ENCODE results near the gene CCDC9. TPM values are rescaled to one million over a fixed set of nuclear protein-coding genes. Genes with fewer than 3 reads are reported as not detected.

Gene CCDC9
- total and polyA plus RNA-seq, 2 of the 13 experiments (the other 11 are each of a cell fraction or from before 2014, with no cell fraction given), result 2.9 to 6.3 TPM

DNA sequence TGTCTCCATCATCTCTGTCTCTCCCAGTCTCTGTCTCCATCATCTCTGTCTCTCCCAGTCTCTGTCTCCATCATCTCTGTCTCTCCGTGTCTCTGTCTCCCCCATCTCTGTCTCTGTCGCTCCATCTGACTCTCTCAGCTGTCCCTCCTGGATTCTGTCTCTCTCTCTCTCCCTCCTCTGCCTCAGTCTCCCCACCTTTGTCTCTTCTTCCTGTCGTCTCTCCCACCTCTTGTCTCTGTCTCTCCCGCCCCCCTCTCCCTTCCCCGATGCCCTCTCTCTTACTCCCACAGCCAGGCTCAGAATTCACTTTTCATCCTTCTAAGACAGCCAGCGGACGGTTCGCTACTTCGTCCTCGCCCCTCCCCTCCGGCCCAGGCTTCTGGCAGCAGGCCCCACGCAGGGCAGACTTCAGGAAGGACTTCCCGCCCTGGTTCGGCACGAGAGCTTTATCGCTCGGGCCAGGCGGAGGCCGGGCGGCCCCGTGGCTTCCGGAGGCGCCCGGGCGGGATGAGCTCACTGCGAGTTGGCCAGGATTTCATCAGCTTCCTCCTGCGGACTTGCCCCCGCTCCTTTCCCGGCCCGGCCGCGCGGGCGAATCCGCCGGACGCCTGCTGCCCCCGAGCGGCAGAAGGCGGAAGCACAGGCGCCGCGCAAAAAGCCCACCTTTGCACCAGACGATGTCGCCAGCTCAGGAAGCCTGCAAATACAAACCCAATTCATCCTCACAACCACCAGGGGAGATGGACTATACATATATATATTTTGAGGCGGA, 12.4 kb upstream of the CCDC9 start (continued):
- TF ChIP-seq, protein P1, sequence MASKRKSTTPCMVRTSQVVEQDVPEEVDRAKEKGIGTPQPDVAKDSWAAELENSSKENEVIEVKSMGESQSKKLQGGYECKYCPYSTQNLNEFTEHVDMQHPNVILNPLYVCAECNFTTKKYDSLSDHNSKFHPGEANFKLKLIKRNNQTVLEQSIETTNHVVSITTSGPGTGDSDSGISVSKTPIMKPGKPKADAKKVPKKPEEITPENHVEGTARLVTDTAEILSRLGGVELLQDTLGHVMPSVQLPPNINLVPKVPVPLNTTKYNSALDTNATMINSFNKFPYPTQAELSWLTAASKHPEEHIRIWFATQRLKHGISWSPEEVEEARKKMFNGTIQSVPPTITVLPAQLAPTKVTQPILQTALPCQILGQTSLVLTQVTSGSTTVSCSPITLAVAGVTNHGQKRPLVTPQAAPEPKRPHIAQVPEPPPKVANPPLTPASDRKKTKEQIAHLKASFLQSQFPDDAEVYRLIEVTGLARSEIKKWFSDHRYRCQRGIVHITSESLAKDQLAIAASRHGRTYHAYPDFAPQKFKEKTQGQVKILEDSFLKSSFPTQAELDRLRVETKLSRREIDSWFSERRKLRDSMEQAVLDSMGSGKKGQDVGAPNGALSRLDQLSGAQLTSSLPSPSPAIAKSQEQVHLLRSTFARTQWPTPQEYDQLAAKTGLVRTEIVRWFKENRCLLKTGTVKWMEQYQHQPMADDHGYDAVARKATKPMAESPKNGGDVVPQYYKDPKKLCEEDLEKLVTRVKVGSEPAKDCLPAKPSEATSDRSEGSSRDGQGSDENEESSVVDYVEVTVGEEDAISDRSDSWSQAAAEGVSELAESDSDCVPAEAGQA (IDR thresholded peaks at IDR 0.05; ENCODE audit: low read depth), result no peak
- TF ChIP-seq, protein P1 (CRISPR knock-in tag; IDR thresholded peaks at IDR 0.05; ENCODE audit: borderline replicate concordance), result no peak
- TF ChIP-seq HNF4G (IDR thresholded peaks at IDR 0.05; ENCODE audit: borderline replicate concordance, low read depth, low read length) (peak; percentile 63; the same call in 1 of the 2 replicates), HNF4G (CRISPR knock-in tag; IDR thresholded peaks at IDR 0.05; ENCODE audit: borderline replicate concordance, low read depth) (no peak), ZNF549 (CRISPR knock-in tag; IDR thresholded peaks at IDR 0.05) (no peak), ADNP (CRISPR knock-in tag; IDR thresholded peaks at IDR 0.05) (peak; percentile 100), ZFP36L2 (CRISPR knock-in tag; IDR thresholded peaks at IDR 0.05) (no peak), ZNF788 (CRISPR knock-in tag; IDR thresholded peaks at IDR 0.05; ENCODE audit: borderline replicate concordance) (peak; percentile 95), AGO2 (optimal IDR thresholded peaks at IDR 0.05; ENCODE audit: low read depth, low read length) (no peak), KLF11 (CRISPR knock-in tag; IDR thresholded peaks at IDR 0.05) (peak; percentile 78), ZNF780A (CRISPR knock-in tag; IDR thresholded peaks at IDR 0.05) (peak; percentile 67; the same call in 1 of the 2 replicates), ZNF652 (CRISPR knock-in tag; IDR thresholded peaks at IDR 0.05; ENCODE audit: borderline replicate concordance, low read depth) (peak; percentile 42; the same call in 1 of the 2 replicates), ZNF331 (CRISPR knock-in tag; IDR thresholded peaks at IDR 0.05) (peak; percentile 84), ZNF10 (CRISPR knock-in tag; IDR thresholded peaks at IDR 0.05; ENCODE audit: borderline replicate concordance, low read depth) (0 out of 2 replicates have a peak, but pooled peaks have one; percentile 34), ZSCAN21 (CRISPR knock-in tag; IDR thresholded peaks at IDR 0.05; ENCODE audit: borderline replicate concordance) (peak; percentile 76; the same call in 1 of the 2 replicates), ZNF33B (CRISPR knock-in tag; IDR thresholded peaks at IDR 0.05) (0 out of 2 replicates have a peak, but pooled peaks have one; percentile 87), ZFP36L1 (CRISPR knock-in tag; IDR thresholded peaks at IDR 0.05) (peak; percentile 75; the same call in 1 of the 2 replicates), ZNF607 (CRISPR knock-in tag; IDR thresholded peaks at IDR 0.05; ENCODE audit: borderline replicate concordance) (peak; percentile 46; the same call in 1 of the 2 replicates), ARNTL (CRISPR knock-in tag; IDR thresholded peaks at IDR 0.05) (no peak), ZNF256 (CRISPR knock-in tag; conservative IDR thresholded peaks at IDR 0.05) (no peak)
- TF ChIP-seq, protein P2, sequence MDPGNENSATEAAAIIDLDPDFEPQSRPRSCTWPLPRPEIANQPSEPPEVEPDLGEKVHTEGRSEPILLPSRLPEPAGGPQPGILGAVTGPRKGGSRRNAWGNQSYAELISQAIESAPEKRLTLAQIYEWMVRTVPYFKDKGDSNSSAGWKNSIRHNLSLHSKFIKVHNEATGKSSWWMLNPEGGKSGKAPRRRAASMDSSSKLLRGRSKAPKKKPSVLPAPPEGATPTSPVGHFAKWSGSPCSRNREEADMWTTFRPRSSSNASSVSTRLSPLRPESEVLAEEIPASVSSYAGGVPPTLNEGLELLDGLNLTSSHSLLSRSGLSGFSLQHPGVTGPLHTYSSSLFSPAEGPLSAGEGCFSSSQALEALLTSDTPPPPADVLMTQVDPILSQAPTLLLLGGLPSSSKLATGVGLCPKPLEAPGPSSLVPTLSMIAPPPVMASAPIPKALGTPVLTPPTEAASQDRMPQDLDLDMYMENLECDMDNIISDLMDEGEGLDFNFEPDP (CRISPR knock-in tag; conservative IDR thresholded peaks at IDR 0.05), result no peak
- TF ChIP-seq, protein P3, sequence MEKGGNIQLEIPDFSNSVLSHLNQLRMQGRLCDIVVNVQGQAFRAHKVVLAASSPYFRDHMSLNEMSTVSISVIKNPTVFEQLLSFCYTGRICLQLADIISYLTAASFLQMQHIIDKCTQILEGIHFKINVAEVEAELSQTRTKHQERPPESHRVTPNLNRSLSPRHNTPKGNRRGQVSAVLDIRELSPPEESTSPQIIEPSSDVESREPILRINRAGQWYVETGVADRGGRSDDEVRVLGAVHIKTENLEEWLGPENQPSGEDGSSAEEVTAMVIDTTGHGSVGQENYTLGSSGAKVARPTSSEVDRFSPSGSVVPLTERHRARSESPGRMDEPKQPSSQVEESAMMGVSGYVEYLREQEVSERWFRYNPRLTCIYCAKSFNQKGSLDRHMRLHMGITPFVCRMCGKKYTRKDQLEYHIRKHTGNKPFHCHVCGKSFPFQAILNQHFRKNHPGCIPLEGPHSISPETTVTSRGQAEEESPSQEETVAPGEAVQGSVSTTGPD (CRISPR knock-in tag; IDR thresholded peaks at IDR 0.05), result peak; percentile 69; the same call in 1 of the 2 replicates
